ENCODE results near the gene RTP2.

DNA sequence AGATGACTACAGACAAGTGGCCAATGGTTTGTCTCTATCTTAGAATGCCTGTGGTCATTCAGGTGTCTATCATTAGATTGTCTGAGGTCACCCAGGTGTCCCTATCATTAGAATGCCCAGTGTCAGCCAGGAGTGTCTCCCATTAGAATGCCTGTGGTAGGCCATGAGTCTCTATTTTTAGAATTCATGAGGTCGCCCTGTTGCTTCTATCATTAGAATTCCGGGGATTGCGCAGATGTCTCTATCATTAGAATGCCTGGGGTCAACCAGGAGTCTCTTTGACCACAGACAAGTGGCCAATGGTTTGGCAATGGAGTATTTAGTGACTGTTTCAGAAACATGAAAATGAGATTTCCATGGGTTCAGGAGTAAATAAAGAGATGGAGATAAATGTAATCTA is 7.6 kb downstream of the RTP2 start:
- no peak for TF ChIP-seq KLF1 (tag by site-specific recombination; IDR thresholded peaks at IDR 0.05)
- TF ChIP-seq, protein P1, sequence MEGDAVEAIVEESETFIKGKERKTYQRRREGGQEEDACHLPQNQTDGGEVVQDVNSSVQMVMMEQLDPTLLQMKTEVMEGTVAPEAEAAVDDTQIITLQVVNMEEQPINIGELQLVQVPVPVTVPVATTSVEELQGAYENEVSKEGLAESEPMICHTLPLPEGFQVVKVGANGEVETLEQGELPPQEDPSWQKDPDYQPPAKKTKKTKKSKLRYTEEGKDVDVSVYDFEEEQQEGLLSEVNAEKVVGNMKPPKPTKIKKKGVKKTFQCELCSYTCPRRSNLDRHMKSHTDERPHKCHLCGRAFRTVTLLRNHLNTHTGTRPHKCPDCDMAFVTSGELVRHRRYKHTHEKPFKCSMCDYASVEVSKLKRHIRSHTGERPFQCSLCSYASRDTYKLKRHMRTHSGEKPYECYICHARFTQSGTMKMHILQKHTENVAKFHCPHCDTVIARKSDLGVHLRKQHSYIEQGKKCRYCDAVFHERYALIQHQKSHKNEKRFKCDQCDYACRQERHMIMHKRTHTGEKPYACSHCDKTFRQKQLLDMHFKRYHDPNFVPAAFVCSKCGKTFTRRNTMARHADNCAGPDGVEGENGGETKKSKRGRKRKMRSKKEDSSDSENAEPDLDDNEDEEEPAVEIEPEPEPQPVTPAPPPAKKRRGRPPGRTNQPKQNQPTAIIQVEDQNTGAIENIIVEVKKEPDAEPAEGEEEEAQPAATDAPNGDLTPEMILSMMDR (tag by site-specific recombination; IDR thresholded peaks at IDR 0.05): no peak
- no peak for TF ChIP-seq ZNF280D (tag by site-specific recombination; IDR thresholded peaks at IDR 0.05)
- TF ChIP-seq ZNF423 (tag by site-specific recombination; IDR thresholded peaks at IDR 0.05): no peak
- TF ChIP-seq ZNF571 (tag by site-specific recombination; IDR thresholded peaks at IDR 0.05): no peak
- no peak for TF ChIP-seq ZNF555 (tag by site-specific recombination; conservative IDR thresholded peaks at IDR 0.05)
- TF ChIP-seq ZNF169 (tag by site-specific recombination; IDR thresholded peaks at IDR 0.05): no peak
- TF ChIP-seq ZNF121 (tag by site-specific recombination; IDR thresholded peaks at IDR 0.05): no peak
- no peak for TF ChIP-seq ZSCAN30 (tag by site-specific recombination; IDR thresholded peaks at IDR 0.05)
- TF ChIP-seq ZSCAN18 (tag by site-specific recombination; IDR thresholded peaks at IDR 0.05): no peak
- TF ChIP-seq ZNF341 (tag by site-specific recombination; IDR thresholded peaks at IDR 0.05; ENCODE audit: low read depth): no peak
- no peak for TF ChIP-seq ZNF837 (tag by site-specific recombination; IDR thresholded peaks at IDR 0.05)
- no peak for TF ChIP-seq MZF1 (tag by site-specific recombination; IDR thresholded peaks at IDR 0.05; ENCODE audit: borderline replicate concordance)
- no peak for TF ChIP-seq ZNF530 (tag by site-specific recombination; IDR thresholded peaks at IDR 0.05; ENCODE audit: low read depth)
